ENCODE data around the gene KRT74. TPM values are rescaled to one million over a fixed set of nuclear protein-coding genes. Genes with fewer than 3 reads are reported as not detected.

Gene KRT74
- total RNA-seq, 1 donor from 2014 or later: not detected

- ChIA-PET POLR2A (no interaction called here), CTCF (no interaction called here)
- Mint-ChIP-seq H3K27ac (no peak overlapping the region), H3K36me3 (ENCODE audit: low read depth) (no peaks in the 10 kb centered on the region), H3K4me1 (no peaks in the 10 kb centered on the region), H3K9me3 (no peaks in the 10 kb centered on the region), H3K27me3 (peaks cover 6% of the 10 kb centered on the region), H3K4me3 (no peak overlapping the region)
- DNase-seq (no peak), ATAC-seq (ENCODE audit: low read depth) (no peak)
- intact Hi-C loops (cut with micrococcal nuclease): no loop called here
- TF ChIP-seq, protein P1, sequence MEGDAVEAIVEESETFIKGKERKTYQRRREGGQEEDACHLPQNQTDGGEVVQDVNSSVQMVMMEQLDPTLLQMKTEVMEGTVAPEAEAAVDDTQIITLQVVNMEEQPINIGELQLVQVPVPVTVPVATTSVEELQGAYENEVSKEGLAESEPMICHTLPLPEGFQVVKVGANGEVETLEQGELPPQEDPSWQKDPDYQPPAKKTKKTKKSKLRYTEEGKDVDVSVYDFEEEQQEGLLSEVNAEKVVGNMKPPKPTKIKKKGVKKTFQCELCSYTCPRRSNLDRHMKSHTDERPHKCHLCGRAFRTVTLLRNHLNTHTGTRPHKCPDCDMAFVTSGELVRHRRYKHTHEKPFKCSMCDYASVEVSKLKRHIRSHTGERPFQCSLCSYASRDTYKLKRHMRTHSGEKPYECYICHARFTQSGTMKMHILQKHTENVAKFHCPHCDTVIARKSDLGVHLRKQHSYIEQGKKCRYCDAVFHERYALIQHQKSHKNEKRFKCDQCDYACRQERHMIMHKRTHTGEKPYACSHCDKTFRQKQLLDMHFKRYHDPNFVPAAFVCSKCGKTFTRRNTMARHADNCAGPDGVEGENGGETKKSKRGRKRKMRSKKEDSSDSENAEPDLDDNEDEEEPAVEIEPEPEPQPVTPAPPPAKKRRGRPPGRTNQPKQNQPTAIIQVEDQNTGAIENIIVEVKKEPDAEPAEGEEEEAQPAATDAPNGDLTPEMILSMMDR (IDR thresholded peaks at IDR 0.05): no peak
Observed at GRCh38 chr12:52541709-52542108, 31.9 kb downstream of the KRT74 start.

- H3K36me3 Mint-ChIP-seq (ENCODE audit: low read depth): no peaks in the 10 kb centered on the region
- intact Hi-C loops (cut with micrococcal nuclease): no loop called here
- ChIA-PET CTCF (no interaction called here), POLR2A (no interaction called here)
- H3K27me3 Mint-ChIP-seq: peaks cover 6% of the 10 kb centered on the region
- H3K4me1 Mint-ChIP-seq: no peaks in the 10 kb centered on the region
- DNase-seq: no peak
- H3K9me3 Mint-ChIP-seq: no peaks in the 10 kb centered on the region
- H3K4me3 Mint-ChIP-seq: no peak overlapping the region
- H3K27ac Mint-ChIP-seq: no peak overlapping the region
- no peak for ATAC-seq (ENCODE audit: low read depth)
- TF ChIP-seq, protein P1 (IDR thresholded peaks at IDR 0.05): no peak
Observed at GRCh38 chr12:52540531-52540930, 33.1 kb downstream of the KRT74 start.

DNA sequence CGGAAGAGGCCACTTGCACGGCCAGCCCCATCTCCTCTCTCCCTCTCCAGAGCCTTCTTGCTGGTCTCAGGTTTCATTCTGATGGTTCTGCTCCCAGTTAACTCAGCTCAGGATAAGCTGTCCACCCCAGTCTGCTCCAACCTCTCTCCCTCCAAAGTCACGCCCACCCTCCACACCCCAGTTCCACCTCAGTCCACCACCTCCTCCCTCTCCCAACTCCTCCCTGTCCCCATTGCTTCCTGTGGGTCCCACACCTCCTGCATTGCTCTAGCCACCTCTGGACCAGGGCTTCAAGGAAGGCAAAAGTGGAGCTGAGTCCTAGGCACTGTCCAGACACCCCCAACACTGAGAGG lies 33.8 kb downstream of the KRT74 start:
- Mint-ChIP-seq H3K4me3 (no peak overlapping the region), H3K27ac (no peak overlapping the region), H3K27me3 (peaks cover 3% of the 10 kb centered on the region), H3K9me3 (no peaks in the 10 kb centered on the region), H3K36me3 (ENCODE audit: low read depth) (no peaks in the 10 kb centered on the region), H3K4me1 (no peaks in the 10 kb centered on the region)
- DNase-seq: no peak
- ATAC-seq (ENCODE audit: low read depth): no peak
- POLR2A ChIA-PET: no interaction called here
- CTCF ChIA-PET: no interaction called here
- TF ChIP-seq, protein P1 (IDR thresholded peaks at IDR 0.05): no peak
- intact Hi-C loops (cut with micrococcal nuclease): no loop called here

GRCh38 chr12:52539083-52539820 lies 34.4 kb downstream of the KRT74 start:
- Mint-ChIP-seq H3K36me3 (ENCODE audit: low read depth) (no peaks in the 10 kb centered on the region), H3K27me3 (peaks cover 3% of the 10 kb centered on the region), H3K27ac (no peak overlapping the region), H3K9me3 (no peaks in the 10 kb centered on the region), H3K4me3 (no peak overlapping the region), H3K4me1 (no peaks in the 10 kb centered on the region)
- intact Hi-C loops (cut with micrococcal nuclease): no loop called here
- ChIA-PET CTCF (no interaction called here), POLR2A (no interaction called here)
- TF ChIP-seq, protein P1 (IDR thresholded peaks at IDR 0.05): no peak
- no peak for DNase-seq
- no peak for ATAC-seq (ENCODE audit: low read depth)

DNA sequence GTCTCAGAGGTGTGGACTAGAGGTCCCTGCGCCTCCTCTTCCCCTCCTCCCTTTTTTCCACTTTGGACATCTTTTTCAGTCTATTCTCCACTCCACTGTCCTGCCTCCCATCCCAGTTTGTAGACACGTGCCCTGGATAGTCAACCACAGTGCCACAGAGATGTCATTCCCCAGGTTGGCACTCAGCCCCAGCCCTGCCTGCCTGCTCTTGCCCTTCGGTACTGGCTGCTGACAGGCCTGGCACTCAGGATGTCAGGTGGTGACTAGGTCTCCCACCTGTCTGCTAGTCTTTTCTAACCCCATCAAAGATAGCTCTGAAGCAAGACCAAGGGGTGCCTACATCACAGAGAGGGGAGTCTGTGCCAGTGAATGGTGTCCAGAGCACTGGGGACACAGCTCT lies 36.5 kb downstream of the KRT74 start:
- TF ChIP-seq, protein P1 (IDR thresholded peaks at IDR 0.05): no peak
- no peaks in the 10 kb centered on the region for H3K36me3 Mint-ChIP-seq (ENCODE audit: low read depth)
- H3K9me3 Mint-ChIP-seq: no peaks in the 10 kb centered on the region
- no peaks in the 10 kb centered on the region for H3K4me1 Mint-ChIP-seq
- H3K27ac Mint-ChIP-seq: no peak overlapping the region
- DNase-seq (no peak), ATAC-seq (ENCODE audit: low read depth) (no peak)
- POLR2A ChIA-PET: no interaction called here
- peaks cover 6% of the 10 kb centered on the region for H3K27me3 Mint-ChIP-seq
- CTCF ChIA-PET: no interaction called here
- intact Hi-C loops (cut with micrococcal nuclease): no loop called here
- no peak overlapping the region for H3K4me3 Mint-ChIP-seq
